IMR-90 (cell line): Measurements from ENCODE around the gene SLC22A15. TPM values are rescaled to one million over a fixed set of nuclear protein-coding genes. Genes with fewer than 3 reads are reported as not detected.

ENCODE experiments used
- ATAC-seq: fragments of 200-7000 bp; cut with Tn5 transposase; 2 replicates; pipeline ENCODE4 v1.9.1; 2020; ENCODE audit warnings: low read depth, mild to moderate bottlenecking, moderate library complexity
- BruUV-seq: library from RNA; stranded (reverse); fragments of 400-500 nt; replicated peaks from 2 replicates; lab custom pipeline; 2021; lab: Mats Ljungman, UMichigan
- CTCF ChIA-PET: fragments of 300-600 bp; formaldehyde crosslinking; extraction: SDS; loops from one replicate; lab custom pipeline; 2021; ENCODE audit warnings: antibody characterized with exemption; lab: Yijun Ruan, JAX
- POLR2A ChIA-PET: fragments of 300-600 bp; sonication (Branson Sonifier 250); formaldehyde crosslinking; loops from one replicate; lab custom pipeline; 2022; ENCODE audit warnings: antibody characterized with exemption; ENCODE audit not compliant: unreplicated experiment; lab: Charles Lee
- DNase-seq: peaks from one replicate; pipeline ENCODE4 v3.0.0; 2013
- H2AFZ ChIP-seq: replicated peaks from 2 replicates; pipeline ENCODE3; 2013; ENCODE audit warnings: low read length, mild to moderate bottlenecking; ENCODE audit not compliant: poor library complexity
- H2AK5ac ChIP-seq: 2 replicates; pipeline ENCODE4 v1.6.1; 2013; ENCODE audit warnings: low read depth, low read length, inconsistent platforms
- H2AK9ac ChIP-seq: replicated peaks from 2 replicates; pipeline ENCODE3; 2013; ENCODE audit warnings: mild to moderate bottlenecking, low read depth, low read length, moderate library complexity; ENCODE audit not compliant: poor library complexity
- H2BK120ac ChIP-seq: 2 replicates; pipeline ENCODE4 v1.6.1; 2013; ENCODE audit warnings: low read depth, low read length, inconsistent platforms
- H2BK15ac ChIP-seq: 3 replicates; pipeline ENCODE4 v1.6.1; 2013; ENCODE audit warnings: low read depth, low read length, inconsistent platforms
- H2BK20ac ChIP-seq: 2 replicates; pipeline ENCODE4 v1.6.1; 2013; ENCODE audit warnings: low read depth, mild to moderate bottlenecking, inconsistent platforms, low read length, moderate library complexity
- H2BK5ac ChIP-seq: 2 replicates; pipeline ENCODE4 v1.6.1; 2013; ENCODE audit warnings: mild to moderate bottlenecking, low read depth, low read length, inconsistent platforms; ENCODE audit not compliant: poor library complexity, severe bottlenecking
- H3K14ac ChIP-seq: replicated peaks from 2 replicates; pipeline ENCODE4 v1.6.1; 2013; ENCODE audit warnings: low read depth, low read length, inconsistent platforms
- H3K18ac ChIP-seq: 2 replicates; pipeline ENCODE4 v1.6.1; 2013; ENCODE audit warnings: low read depth, low read length, control low read depth
- H3K23ac ChIP-seq: 2 replicates; pipeline ENCODE4 v1.6.1; 2013; ENCODE audit warnings: low read depth, low read length, inconsistent platforms
- H3K27ac ChIP-seq: 2 replicates; pipeline ENCODE4 v1.5.1; 2013; ENCODE audit warnings: mild to moderate bottlenecking, control low read depth, low read length; ENCODE audit not compliant: insufficient read depth
- H3K27me3 ChIP-seq: 2 replicates; pipeline ENCODE4 v1.6.1; 2013; ENCODE audit warnings: low read length; ENCODE audit not compliant: control insufficient read depth, insufficient read depth
- H3K36me3 ChIP-seq: 2 replicates; pipeline ENCODE4 v1.6.1; 2013; ENCODE audit warnings: low read length, mixed read lengths; ENCODE audit not compliant: control insufficient read depth, insufficient read depth
- H3K4ac ChIP-seq: 2 replicates; pipeline ENCODE4 v1.6.1; 2013; ENCODE audit warnings: low read depth, low read length, inconsistent platforms
- H3K4me1 ChIP-seq: 2 replicates; pipeline ENCODE4 v1.6.1; 2013; ENCODE audit warnings: low read length, mixed read lengths; ENCODE audit not compliant: control insufficient read depth, insufficient read depth
- H3K4me2 ChIP-seq: 2 replicates; pipeline ENCODE4 v1.6.1; 2013; ENCODE audit warnings: low read depth, mild to moderate bottlenecking, control low read depth, low read length, moderate library complexity
- H3K4me3 ChIP-seq: 2 replicates; pipeline ENCODE4 v1.5.1; 2013; ENCODE audit warnings: low read depth, mild to moderate bottlenecking, control low read depth, low read length, moderate library complexity; ENCODE audit not compliant: insufficient read depth
- H3K56ac ChIP-seq: 2 replicates; pipeline ENCODE4 v1.6.1; 2013; ENCODE audit warnings: low read length, inconsistent platforms; ENCODE audit not compliant: insufficient read depth; ENCODE audit errors: extremely low read depth
- H3K79me1 ChIP-seq, 2 experiments: 2 replicates each; pipeline ENCODE4 v1.6.1; 2013; ENCODE audit warnings: low read length in 2 of 2, inconsistent platforms in 1 of 2, low read depth in 1 of 2
- H3K9ac ChIP-seq: 2 replicates; pipeline ENCODE4 v1.6.1; 2013; ENCODE audit warnings: low read depth, low read length, control low read depth
- H3K9me1 ChIP-seq: 2 replicates; pipeline ENCODE4 v1.6.1; 2013; ENCODE audit warnings: low read length, inconsistent platforms; ENCODE audit not compliant: insufficient read depth
- H3K9me3 ChIP-seq: 2 replicates; pipeline ENCODE4 v1.6.1; 2013; ENCODE audit warnings: low read length; ENCODE audit not compliant: control insufficient read depth, insufficient read depth
- H4K20me1 ChIP-seq: 2 replicates; pipeline ENCODE4 v1.6.1; 2013; ENCODE audit warnings: low read length, inconsistent platforms; ENCODE audit not compliant: insufficient read depth
- H4K5ac ChIP-seq: 2 replicates; pipeline ENCODE4 v1.6.1; 2013; ENCODE audit warnings: mild to moderate bottlenecking, low read depth, low read length, control low read depth
- H4K8ac ChIP-seq, 2 experiments: 2 replicates each; pipeline ENCODE4 v1.6.1; 2013; ENCODE audit warnings: low read depth in 2 of 2, low read length in 2 of 2, control low read depth in 1 of 2, inconsistent platforms in 1 of 2
- H4K91ac ChIP-seq: 2 replicates; pipeline ENCODE4 v1.6.1; 2013; ENCODE audit warnings: low read depth, low read length, inconsistent platforms; ENCODE audit not compliant: insufficient read depth
- MAFK ChIP-seq: IDR thresholded peaks from 2 replicates; pipeline ENCODE4 v1.6.1; 2012; ENCODE audit warnings: low read depth, low read length, improper control_type of control experiment
- MAZ ChIP-seq: IDR thresholded peaks from 2 replicates; pipeline ENCODE4 v1.6.1; 2012; ENCODE audit warnings: low read depth, mild to moderate bottlenecking, low read length, improper control_type of control experiment, moderate library complexity, borderline replicate concordance
- POLR2A ChIP-seq: IDR thresholded peaks from 2 replicates; pipeline ENCODE4 v1.6.1; 2012; ENCODE audit warnings: mild to moderate bottlenecking, low read depth, low read length
- RCOR1 ChIP-seq: IDR thresholded peaks from 2 replicates; pipeline ENCODE4 v1.6.1; 2012; ENCODE audit warnings: mild to moderate bottlenecking, low read length, improper control_type of control experiment; ENCODE audit not compliant: insufficient replicate concordance
- SMC3 ChIP-seq: fragments of 150-350 bp; IDR thresholded peaks from 2 replicates; pipeline ENCODE4 v1.6.1; 2016; ENCODE audit warnings: low read depth, mild to moderate bottlenecking, antibody characterized with exemption, low read length, moderate library complexity
- dilution Hi-C: fragments of 300-500 bp; cut with HindIII; formaldehyde crosslinking; loops from one replicate; pipeline ENCODE4 v1.14.3; 2018; ENCODE audit warnings: low sequenced_read_pairs; ENCODE audit not compliant: unreplicated experiment
- in situ Hi-C: fragments of 300-500 bp; cut with MboI; formaldehyde crosslinking; loops from 3 replicates; pipeline ENCODE4 v1.14.3; 2019; ENCODE audit warnings: low sequenced_read_pairs, inconsistent platforms, mixed read lengths
- intact Hi-C: fragments of 100-400 bp; cut with micrococcal nuclease; formaldehyde crosslinking; loops from 2 replicates; pipeline ENCODE4 v1.10.0; 2022
- polyA plus RNA-seq, 3 experiments: library from polyadenylated mRNA; depleted of rRNA; stranded (reverse); fragments of >200 nt; gene quantifications; 2 replicates each; pipeline ENCODE4 v1.2.3, GENCODE V29; 2012; ENCODE audit warnings: low replicate concordance in 1 of 3
- total RNA-seq: library from RNA; depleted of rRNA; stranded (reverse); fragments of >200 nt; gene quantifications from 2 replicates; pipeline ENCODE4 v1.2.3, GENCODE V29; 2012

Gene SLC22A15
- total and polyA plus RNA-seq, 2 of the 4 experiments (the other 2 are of a cell fraction) = under 0.01 to 0.02 TPM

DNA sequence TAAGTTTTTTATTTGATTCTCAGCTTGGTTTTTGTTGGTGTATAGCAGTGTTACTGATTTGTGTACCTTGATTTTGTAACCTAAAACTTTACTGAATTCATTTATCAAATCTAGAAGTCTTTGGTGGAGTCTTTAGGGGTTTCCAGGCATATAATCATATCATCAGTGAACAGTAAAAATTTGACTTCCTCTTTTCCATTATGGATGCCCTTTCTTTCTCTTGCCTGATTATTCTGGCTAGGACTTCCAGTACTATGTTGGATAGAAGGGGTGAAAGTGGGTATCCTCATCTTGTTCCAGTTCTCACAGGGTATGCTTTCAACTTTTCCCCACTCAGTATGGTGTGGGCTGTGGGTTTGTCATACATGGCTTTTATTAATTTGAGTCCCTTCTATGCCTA lies 111.3 kb downstream of the SLC22A15 start:
- dilution Hi-C loops (no loop called here), intact Hi-C loops (no loop called here), in situ Hi-C loops (no loop called here)
- Histone ChIP-seq H3K9ac (no peak overlapping the region), H3K27ac (no peak overlapping the region), H2AK9ac (no peak overlapping the region), H2BK20ac (no peak overlapping the region), H3K4ac (no peak overlapping the region), H3K36me3 (no peaks in the 10 kb centered on the region), H3K18ac (no peak overlapping the region), H4K8ac (no peak overlapping the region), H2AK5ac (no peak overlapping the region), H4K91ac (no peak overlapping the region), H2BK5ac (no peak overlapping the region), H4K20me1 (no peaks in the 10 kb centered on the region), H3K4me1 (no peaks in the 10 kb centered on the region), H2BK120ac (no peak overlapping the region), H2AFZ (no peak overlapping the region), H3K9me1 (no peaks in the 10 kb centered on the region), H3K27me3 (no peaks in the 10 kb centered on the region), H3K56ac (no peak overlapping the region), H4K5ac (no peak overlapping the region), H3K4me2 (no peak overlapping the region), H3K4me3 (no peak overlapping the region), H3K14ac (no peak overlapping the region), H3K9me3 (no peaks in the 10 kb centered on the region), H2BK15ac (no peak overlapping the region), H3K23ac (no peak overlapping the region), H3K79me1 (no peaks in the 10 kb centered on the region)
- ChIA-PET POLR2A (no interaction called here), CTCF (interaction anchor here (1.0 kb wide), 1 partner anchor 398 kb away, joined by 3 read pairs; no protein-coding TSS in a partner anchor)
- DNase-seq = no peak
- ATAC-seq = no peak
- no peak for TF ChIP-seq MAFK
- no peak for TF ChIP-seq POLR2A
- TF ChIP-seq MAZ = no peak
- TF ChIP-seq SMC3 = no peak
- TF ChIP-seq RCOR1 = no peak
- no TSS peak for BruUV-seq
